ENCODE data around the gene PSMD3.

The PSMD3 gene

GRCh38 chr17:40027614-40028012 lies 47.0 kb downstream of the PSMD3 start:
- H3K4me3 Mint-ChIP-seq = no peak overlapping the region
- H3K9me3 Mint-ChIP-seq = no peaks in the 10 kb centered on the region
- no peaks in the 10 kb centered on the region for H3K4me1 Mint-ChIP-seq (ENCODE audit: low read depth)
- no peak overlapping the region for H3K27ac Mint-ChIP-seq
- no peaks in the 10 kb centered on the region for H3K27me3 Mint-ChIP-seq
- intact Hi-C loops (cut with micrococcal nuclease) = no loop called here
- peaks cover 94% of the 10 kb centered on the region for H3K36me3 Mint-ChIP-seq (ENCODE audit: low read depth)

- no peaks in the 10 kb centered on the region for H3K4me1 Mint-ChIP-seq (ENCODE audit: low read depth)
- H3K27me3 Mint-ChIP-seq = no peaks in the 10 kb centered on the region
- no peak overlapping the region for H3K4me3 Mint-ChIP-seq
- H3K36me3 Mint-ChIP-seq (ENCODE audit: low read depth) = peaks cover 94% of the 10 kb centered on the region
- H3K27ac Mint-ChIP-seq = no peak overlapping the region
- intact Hi-C loops (cut with micrococcal nuclease) = no loop called here
- no peaks in the 10 kb centered on the region for H3K9me3 Mint-ChIP-seq
These were observed 48.0 kb downstream of the PSMD3 start for GRCh38 chr17:40028595-40028994.

- Mint-ChIP-seq H3K36me3 (ENCODE audit: low read depth) (peaks cover 94% of the 10 kb centered on the region), H3K4me3 (no peak overlapping the region), H3K4me1 (ENCODE audit: low read depth) (peaks cover 14% of the 10 kb centered on the region), H3K27ac (no peak overlapping the region), H3K27me3 (no peaks in the 10 kb centered on the region), H3K9me3 (no peaks in the 10 kb centered on the region)
- intact Hi-C loops (cut with micrococcal nuclease) = loop anchor here (10.0 kb wide), 1 partner anchor 53 kb away; no protein-coding TSS in a partner anchor
These were observed 51.1 kb downstream of the PSMD3 start for GRCh38 chr17:40031706-40032105.

GRCh38 chr17:40032322-40033320 lies 52.0 kb downstream of the PSMD3 start:
- peaks cover 14% of the 10 kb centered on the region for H3K4me1 Mint-ChIP-seq (ENCODE audit: low read depth)
- no peaks in the 10 kb centered on the region for H3K9me3 Mint-ChIP-seq
- no peak overlapping the region for H3K4me3 Mint-ChIP-seq
- peaks cover 85% of the 10 kb centered on the region for H3K36me3 Mint-ChIP-seq (ENCODE audit: low read depth)
- intact Hi-C loops (cut with micrococcal nuclease) = loop anchor here (10.0 kb wide), 1 partner anchor 52 kb away; no protein-coding TSS in a partner anchor
- no peaks in the 10 kb centered on the region for H3K27me3 Mint-ChIP-seq
- peak overlapping the region; percentile 11 for H3K27ac Mint-ChIP-seq

GRCh38 chr17:40033339-40033738 lies 52.7 kb downstream of the PSMD3 start:
- Mint-ChIP-seq H3K36me3 (ENCODE audit: low read depth) (peaks cover 78% of the 10 kb centered on the region), H3K27me3 (no peaks in the 10 kb centered on the region), H3K27ac (peak overlapping the region; percentile 11), H3K4me1 (ENCODE audit: low read depth) (peaks cover 14% of the 10 kb centered on the region), H3K9me3 (no peaks in the 10 kb centered on the region), H3K4me3 (no peak overlapping the region)
- intact Hi-C loops (cut with micrococcal nuclease) = loop anchor here (10.0 kb wide), 1 partner anchor 51 kb away; no protein-coding TSS in a partner anchor

- H3K27ac Mint-ChIP-seq = no peak overlapping the region
- no peaks in the 10 kb centered on the region for H3K27me3 Mint-ChIP-seq
- H3K36me3 Mint-ChIP-seq (ENCODE audit: low read depth) = peaks cover 65% of the 10 kb centered on the region
- H3K4me1 Mint-ChIP-seq (ENCODE audit: low read depth) = peaks cover 19% of the 10 kb centered on the region
- no peaks in the 10 kb centered on the region for H3K9me3 Mint-ChIP-seq
- intact Hi-C loops (cut with micrococcal nuclease) = loop anchor here (10.0 kb wide), 1 partner anchor 50 kb away; no protein-coding TSS in a partner anchor
- H3K4me3 Mint-ChIP-seq = no peak overlapping the region
These were observed 54.0 kb downstream of the PSMD3 start for GRCh38 chr17:40034426-40035161.

- Mint-ChIP-seq H3K36me3 (ENCODE audit: low read depth) (peaks cover 60% of the 10 kb centered on the region), H3K27ac (no peak overlapping the region), H3K4me3 (no peak overlapping the region), H3K4me1 (ENCODE audit: low read depth) (peaks cover 20% of the 10 kb centered on the region), H3K9me3 (no peaks in the 10 kb centered on the region), H3K27me3 (no peaks in the 10 kb centered on the region)
- intact Hi-C loops (cut with micrococcal nuclease) = loop anchor here (10.0 kb wide), 1 partner anchor 50 kb away; no protein-coding TSS in a partner anchor
These were observed 54.6 kb downstream of the PSMD3 start for GRCh38 chr17:40035162-40035559.

- Mint-ChIP-seq H3K27ac (no peak overlapping the region), H3K9me3 (no peaks in the 10 kb centered on the region), H3K4me3 (no peak overlapping the region), H3K27me3 (no peaks in the 10 kb centered on the region), H3K4me1 (ENCODE audit: low read depth) (peaks cover 32% of the 10 kb centered on the region), H3K36me3 (ENCODE audit: low read depth) (peaks cover 34% of the 10 kb centered on the region)
- intact Hi-C loops (cut with micrococcal nuclease) = loop anchor here (10.0 kb wide), 1 partner anchor 46 kb away; no protein-coding TSS in a partner anchor
These were observed 58.4 kb downstream of the PSMD3 start for GRCh38 chr17:40038882-40039513.

GRCh38 chr17:40041196-40041595 lies 60.6 kb downstream of the PSMD3 start:
- H3K9me3 Mint-ChIP-seq = no peaks in the 10 kb centered on the region
- no peak overlapping the region for H3K4me3 Mint-ChIP-seq
- intact Hi-C loops (cut with micrococcal nuclease) = no loop called here
- no peaks in the 10 kb centered on the region for H3K27me3 Mint-ChIP-seq
- peaks cover 37% of the 10 kb centered on the region for H3K36me3 Mint-ChIP-seq (ENCODE audit: low read depth)
- H3K4me1 Mint-ChIP-seq (ENCODE audit: low read depth) = peaks cover 18% of the 10 kb centered on the region
- H3K27ac Mint-ChIP-seq = peak overlapping the region; percentile 51

Measured in dendritic cell treated with granulocyte-macrophage colony-stimulating factor and Interleukin-4, amounts not matched to agents 40 ng/mL and 50 ng/mL, for 4 days (primary cell).